HG02623 (cell line): Measurements from ENCODE around the gene PCSK6.

Experiments used
- ATAC-seq: cut with Tn5 transposase; IDR thresholded peaks from one replicate; pipeline ENCODE4 v1.9.1; 2021; ENCODE audit warnings: moderate library complexity; ENCODE audit not compliant: unreplicated experiment

Gene PCSK6

GRCh38 chr15:101258238-101259144 lies 231.0 kb downstream of the PCSK6 start:
- ATAC-seq: no peak

GRCh38 chr15:101256757-101257156 lies 232.8 kb downstream of the PCSK6 start:
- ATAC-seq: no peak

GRCh38 chr15:101255615-101256241 lies 233.8 kb downstream of the PCSK6 start:
- no peak for ATAC-seq

- no peak for ATAC-seq
Measured at GRCh38 chr15:101255051-101255395, 234.5 kb downstream of the PCSK6 start.

- ATAC-seq: no peak
Measured at GRCh38 chr15:101254157-101255050, 235.1 kb downstream of the PCSK6 start.
